HG03354 (cell line): Measurements from ENCODE around the gene KLK8.

Experiments
- ATAC-seq: cut with Tn5 transposase; IDR thresholded peaks from one replicate; pipeline ENCODE4 v1.9.1; 2021; ENCODE audit warnings: mild to moderate bottlenecking; ENCODE audit not compliant: unreplicated experiment, poor library complexity, severe bottlenecking

The KLK8 gene, protein sequence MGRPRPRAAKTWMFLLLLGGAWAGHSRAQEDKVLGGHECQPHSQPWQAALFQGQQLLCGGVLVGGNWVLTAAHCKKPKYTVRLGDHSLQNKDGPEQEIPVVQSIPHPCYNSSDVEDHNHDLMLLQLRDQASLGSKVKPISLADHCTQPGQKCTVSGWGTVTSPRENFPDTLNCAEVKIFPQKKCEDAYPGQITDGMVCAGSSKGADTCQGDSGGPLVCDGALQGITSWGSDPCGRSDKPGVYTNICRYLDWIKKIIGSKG

DNA sequence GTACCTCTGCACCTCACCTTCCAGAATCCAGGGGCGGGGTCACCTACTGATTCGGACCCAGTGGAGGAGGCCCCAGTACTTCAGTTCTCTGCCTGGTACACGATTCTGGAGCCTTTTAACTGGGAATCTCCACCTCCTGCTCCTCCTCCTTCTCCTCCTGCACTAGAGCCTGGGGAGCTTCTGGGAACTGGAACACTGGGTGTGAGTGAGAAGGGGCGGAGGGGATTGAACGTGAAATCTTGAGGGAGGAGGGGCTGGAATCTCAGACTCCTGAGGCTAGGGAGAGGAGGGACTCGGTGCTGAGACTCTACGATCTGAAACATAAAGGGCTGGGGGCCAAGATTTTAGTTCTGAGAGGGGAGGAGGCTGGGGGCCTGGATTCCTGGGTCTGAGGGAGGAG is at the start of gene KLK8:
TSS of gene KLK8 (minus strand) at position 90 of the 400 bp plus-strand sequence. CDS start 437 bp downstream, outside the sequence.
- ATAC-seq: no peak

DNA sequence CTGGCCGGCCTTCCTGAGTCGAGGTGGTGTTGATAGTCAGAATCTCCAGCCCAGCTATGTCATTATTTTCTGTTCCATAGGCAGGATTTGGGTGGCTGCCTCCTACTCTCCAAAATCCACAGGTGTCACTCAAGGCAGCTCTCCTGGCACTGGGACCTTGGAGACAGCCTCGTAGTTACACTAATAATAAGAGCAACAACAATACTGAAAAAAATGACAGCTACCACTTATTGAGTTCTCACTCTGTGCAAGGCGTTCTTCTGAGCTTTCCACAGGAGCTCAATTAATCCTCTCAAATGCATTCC is 45.6 kb upstream of the KLK8 start:
- no peak for ATAC-seq

DNA sequence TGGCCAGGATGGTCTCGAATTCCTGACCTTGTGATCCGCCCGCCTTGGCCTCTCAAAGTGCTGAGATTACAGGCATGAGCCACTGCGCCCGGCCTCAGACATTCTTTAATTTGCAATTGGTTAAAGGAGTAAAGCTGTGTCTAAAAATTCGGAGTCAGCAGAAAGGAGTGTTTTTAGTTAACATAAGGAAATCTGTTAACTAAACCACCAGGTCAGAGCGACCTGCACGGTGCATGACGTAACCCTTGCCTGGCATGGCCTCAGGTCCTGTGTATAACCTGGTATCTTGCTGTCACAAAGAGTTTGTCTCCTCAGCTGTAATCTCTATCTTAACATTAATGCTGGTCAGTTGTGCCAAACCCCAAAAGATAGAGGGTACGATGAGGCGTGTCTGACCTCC is 42.9 kb upstream of the KLK8 start:
- no peak for ATAC-seq

DNA sequence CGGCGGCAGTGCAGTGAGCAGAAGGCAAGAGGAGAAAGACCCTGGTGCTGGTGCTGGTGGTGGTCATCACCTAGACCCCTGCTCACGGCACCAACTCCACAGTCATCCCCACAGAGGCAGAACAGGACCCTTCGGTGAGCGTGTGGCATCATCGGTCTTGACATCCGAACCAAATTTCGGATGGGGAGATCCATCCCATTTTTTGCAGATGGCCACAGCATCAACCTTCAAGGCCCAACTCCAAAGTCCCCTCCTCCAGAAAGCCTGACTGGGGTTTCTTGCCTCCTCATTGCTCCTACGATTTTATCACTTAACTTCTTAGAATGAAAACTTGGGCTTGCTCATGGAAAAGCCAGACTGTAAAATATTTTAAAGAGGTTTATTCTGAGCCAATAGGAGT is 42.1 kb upstream of the KLK8 start:
- ATAC-seq: no peak

DNA sequence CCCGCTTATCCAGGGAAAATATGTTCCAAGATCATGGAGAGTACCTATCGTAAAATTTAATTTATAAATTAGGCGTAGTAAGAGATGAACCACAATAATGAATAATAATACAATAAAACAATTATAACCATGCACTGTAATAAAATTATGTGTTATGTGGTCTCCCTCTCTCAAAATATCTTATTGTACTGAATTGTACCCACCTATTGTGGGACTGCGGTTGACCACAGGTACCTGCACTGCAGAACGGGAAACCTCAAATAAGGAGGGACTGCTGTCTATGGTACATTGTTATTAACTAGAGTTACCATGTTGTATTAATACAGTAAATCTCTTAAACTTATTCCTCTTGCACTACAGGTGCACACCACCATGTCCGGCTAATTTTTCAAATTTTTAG is 38.7 kb upstream of the KLK8 start:
- no peak for ATAC-seq

DNA sequence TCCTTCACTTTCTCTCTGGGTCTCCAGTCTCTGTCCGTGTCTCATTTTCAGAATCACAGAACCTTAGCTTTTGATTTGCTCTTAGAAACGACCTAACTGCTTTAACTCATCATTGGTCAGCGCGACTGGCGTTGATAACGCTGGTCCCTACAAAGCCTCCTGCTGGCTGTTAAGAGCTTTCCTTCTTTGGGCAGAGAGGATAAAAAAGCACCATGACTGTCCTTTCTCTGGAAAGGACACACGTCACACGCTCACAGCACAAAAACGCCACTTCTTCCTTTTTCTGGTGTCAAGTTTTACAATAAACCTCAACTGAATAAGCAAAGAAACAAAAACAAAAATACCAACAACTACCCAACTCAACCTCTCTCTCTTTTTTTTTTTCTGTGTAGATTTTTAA is 35.1 kb upstream of the KLK8 start:
- no peak for ATAC-seq

DNA sequence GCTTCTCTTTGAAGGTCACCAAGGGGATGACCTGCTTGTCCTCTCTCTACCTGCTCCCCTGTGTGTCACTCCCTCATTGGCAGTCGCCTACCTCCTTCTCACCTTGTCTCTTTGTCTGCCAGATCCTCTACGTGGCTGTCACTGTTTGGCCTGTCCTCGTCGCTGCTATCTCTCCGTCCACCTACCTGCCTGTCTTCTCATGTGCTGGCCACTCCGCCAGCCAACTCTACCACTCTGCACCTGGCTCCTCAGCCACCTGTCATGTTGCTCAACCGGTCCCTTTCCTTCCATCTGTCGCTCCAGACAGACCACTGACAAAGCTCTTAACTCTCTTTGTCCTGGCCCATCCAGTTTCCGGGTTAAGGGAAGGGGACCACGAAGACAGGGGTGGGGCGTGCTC is 33.3 kb upstream of the KLK8 start, which contains the start of gene KLK12:
TSS of gene KLK12 (minus strand) at position 299 of the 400 bp plus-strand sequence. CDS start 381 bp downstream, outside the sequence.
- no peak for ATAC-seq

DNA sequence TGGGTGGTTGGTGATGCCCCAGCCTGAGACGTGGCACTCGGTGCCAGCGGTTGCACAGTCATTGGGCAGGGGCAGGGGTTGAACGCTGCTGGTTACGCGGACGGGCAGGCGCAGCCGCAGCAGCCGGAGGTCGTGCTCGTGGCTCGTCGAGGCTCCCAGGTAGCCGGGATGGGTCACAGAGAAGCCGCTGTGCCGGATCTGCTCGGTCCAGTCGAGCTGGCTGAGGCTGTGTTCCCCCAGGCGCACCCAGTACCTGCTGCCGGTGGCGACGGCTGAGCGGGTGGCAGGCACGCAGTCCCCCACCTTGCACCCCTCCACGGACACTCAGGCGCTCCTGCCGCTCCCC is 30.4 kb upstream of the KLK8 start:
- no peak for ATAC-seq

DNA sequence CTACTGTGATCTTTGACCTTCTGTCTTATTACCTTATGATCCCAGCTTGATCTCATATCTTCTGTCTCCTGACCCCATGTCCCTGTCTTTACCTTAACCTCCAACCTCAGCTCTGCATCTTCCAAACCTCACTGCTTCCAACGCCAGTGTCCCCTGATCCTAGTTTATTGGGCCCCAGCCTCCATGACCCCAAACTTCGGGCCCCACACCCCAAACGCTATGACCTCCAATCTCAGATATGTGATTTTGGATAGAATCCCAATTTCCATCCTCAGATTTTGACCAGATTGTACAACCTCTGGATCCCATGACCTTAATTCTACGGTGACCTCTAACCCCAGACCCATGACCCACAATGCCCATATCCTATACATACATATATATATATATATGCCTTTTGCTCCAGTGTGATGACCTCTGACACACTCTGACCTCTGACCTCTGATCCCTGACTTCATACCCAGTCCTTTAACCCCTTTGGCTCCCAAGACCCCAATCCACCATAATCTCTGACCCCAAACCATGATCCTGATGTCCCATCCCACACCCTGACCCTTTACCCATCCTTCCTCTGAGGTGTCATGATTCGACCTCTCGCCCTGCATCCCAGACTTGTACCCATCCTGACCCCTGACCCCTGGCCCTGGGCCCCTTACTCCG is 29.9 kb upstream of the KLK8 start:
- ATAC-seq: no peak

DNA sequence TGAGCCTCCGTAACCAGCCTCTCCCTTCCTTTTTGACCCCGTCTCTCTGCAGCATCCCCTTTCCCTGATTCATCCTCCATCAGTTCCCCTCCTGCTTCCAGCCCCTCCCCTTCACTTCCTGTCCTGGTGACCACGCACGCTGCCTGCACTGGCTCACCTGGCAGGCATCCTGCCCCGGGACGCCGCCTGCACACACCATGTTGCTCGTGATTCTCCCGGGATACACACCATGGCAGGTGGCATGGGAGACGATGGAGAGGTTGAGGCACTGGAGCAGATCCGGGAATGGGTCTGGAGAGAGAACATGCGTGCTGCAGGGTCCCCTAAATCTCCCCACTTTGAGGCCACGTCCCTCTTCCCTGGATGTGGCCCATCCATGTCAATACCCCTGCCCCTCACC is 29.2 kb upstream of the KLK8 start:
- no peak for ATAC-seq

DNA sequence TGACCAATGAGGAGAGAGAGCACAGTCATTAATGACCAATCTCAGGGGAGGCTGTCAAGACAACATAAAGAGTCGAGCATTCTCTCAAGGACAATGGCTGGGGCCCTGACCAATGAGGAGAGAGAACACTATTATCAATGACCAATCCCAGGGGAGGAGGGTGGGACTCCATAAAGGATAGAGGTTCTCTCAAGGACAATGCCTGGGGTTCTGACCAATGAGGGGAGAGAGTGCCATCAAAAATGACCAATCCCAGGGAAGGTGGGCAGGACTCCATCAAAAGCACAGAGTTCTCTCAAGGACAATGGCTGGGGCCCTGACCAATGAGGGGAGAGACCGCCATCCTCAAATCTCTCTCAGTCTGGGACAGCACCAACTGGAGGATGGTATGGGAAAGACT is 28.3 kb upstream of the KLK8 start:
- ATAC-seq: no peak

DNA sequence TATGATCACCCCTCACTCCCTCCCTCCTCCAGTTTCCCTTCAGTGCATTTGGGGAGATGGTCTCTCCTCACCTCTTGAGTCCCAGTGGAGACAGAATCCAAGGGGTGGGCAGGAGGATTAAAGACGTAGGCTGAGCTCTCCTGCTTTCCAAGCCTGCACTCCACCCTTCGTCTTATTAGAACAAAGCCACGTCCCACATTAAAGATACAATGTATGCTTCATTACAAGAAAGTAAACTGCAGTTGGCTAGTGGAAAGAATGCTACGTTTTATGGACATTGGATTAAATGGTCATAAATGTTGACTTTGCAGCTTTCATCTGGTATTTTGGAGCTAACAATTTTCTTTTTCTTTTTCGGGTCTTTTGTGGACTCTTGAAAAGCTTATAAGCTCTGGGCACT is 26.5 kb upstream of the KLK8 start:
- no peak for ATAC-seq

DNA sequence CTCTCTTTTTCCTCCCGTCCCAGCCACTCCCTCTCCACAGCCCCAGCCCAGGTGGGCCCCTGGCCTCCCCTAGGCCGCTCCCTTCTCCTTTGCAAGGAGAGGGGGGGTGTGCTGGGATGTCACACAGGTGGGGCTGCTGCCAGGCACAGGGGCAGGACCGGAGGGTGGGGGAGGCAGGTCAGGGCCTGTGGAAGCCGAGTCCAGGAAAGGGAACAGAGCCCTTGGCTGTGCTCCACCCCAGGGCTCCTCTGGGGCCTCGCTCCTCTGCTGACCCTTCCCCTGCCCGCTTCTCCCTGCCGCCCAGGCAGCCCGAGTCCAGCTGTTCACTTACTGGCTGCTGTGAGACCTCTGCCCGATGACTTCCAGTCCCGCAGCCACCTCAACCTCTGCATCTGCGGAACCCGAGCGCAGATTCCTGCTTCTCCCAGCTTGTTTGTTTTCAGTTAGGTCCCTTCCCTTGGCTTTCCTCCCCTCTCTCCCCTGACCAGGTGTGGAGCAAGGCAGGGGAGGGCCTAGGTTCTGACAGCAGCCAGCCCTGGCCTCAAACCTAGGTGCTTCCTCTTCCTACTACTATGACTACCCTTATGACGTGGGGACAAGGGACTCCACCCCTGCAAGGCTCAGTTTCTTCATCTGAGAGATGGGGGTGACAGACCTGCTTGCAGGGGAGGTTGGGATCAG is 25.9 kb upstream of the KLK8 start:
- no peak for ATAC-seq

DNA sequence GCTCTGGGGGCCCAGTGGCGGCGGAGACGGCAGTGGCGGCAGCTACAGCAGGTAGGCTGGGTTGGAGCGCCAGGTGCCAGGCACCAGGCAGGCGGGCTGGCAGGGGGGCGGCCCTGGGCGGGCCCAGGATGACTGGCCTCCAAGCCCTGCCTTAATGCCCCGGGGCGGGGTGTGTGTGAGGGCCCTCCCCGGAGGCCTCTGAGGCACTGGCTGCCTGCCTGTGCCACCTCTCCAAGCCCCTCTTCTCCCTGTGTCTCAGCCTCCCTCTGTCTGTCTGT is 25.1 kb upstream of the KLK8 start, which contains the start of gene KLK11:
TSS of gene KLK11 (minus strand) at position 63 of the 278 bp plus-strand sequence. CDS start 985 bp downstream, outside the sequence.
- ATAC-seq: no peak

DNA sequence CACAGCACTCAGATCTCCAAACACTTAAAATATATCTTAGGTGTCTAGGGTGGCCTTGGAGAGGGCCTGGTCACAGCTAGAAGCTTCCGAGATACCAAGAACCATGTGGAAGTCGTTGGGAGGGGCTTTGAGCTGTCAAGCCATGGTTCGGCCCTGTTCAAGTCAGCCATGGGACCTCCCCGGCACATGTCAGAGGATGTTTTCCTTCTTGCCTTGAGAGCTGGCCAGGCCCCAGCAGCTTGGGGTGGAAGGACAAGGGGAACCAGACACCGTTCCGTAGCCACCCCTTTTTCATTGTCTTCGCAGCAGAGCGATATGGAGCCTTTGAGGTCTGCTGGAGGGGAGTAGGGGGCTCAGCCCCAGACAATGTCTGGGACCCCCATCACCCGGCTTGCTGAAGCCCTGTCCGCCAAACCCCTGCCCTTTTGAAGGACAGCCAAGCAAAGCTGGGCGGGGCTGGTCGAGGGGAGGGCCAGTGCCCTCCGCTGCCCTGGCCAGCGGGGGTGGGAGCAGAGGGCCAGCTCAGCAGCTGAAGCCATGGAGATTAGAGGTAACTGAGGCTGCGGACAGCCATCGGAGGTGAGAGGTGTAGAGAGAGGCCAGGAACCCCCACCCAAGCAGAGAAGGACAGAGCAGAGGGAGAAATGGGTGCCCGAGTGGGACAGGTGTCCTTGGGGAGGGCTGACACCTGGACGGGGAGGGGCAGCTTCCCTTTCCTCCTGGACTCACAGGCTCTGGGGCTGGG is 24.6 kb upstream of the KLK8 start:
- no peak for ATAC-seq

DNA sequence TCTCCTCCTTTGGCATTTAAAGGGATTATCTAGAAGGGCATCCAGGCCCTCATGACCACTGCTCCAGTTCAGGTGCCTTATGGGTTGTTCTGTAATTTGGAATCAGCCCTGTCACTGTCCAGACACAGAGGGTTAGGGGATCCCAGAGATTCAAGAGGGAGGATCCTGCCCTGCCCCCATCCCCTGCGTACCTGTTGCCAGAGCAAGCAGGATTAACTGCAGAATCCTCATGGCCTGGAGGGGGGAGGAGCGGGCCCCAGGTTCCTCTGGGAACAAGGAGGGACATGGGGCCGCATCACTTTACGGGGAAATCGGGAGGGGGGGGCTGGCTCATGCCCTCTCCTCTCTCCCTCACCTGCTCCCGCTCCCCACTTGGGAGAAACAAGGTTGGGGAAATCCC is 24.0 kb upstream of the KLK8 start:
- no peak for ATAC-seq

DNA sequence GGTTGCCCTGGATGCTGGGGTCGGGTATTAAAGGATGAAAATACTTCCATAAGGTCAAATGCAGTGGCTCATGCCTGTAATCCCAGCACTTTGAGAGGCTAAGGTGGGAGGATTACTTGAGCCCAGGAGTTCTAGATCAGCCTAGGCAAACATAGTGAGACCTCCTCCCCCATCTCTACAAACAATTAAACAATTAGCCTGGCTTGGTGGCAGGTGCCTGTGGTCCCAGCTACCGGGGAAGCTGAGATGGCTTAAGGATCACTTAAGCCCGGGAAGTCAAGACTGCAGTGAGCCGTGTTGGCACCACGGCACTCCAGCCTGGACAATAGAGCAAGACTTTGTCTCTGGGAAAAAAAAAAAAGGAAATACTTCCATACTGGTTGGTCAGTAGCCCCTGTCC is 23.5 kb upstream of the KLK8 start:
- no peak for ATAC-seq

DNA sequence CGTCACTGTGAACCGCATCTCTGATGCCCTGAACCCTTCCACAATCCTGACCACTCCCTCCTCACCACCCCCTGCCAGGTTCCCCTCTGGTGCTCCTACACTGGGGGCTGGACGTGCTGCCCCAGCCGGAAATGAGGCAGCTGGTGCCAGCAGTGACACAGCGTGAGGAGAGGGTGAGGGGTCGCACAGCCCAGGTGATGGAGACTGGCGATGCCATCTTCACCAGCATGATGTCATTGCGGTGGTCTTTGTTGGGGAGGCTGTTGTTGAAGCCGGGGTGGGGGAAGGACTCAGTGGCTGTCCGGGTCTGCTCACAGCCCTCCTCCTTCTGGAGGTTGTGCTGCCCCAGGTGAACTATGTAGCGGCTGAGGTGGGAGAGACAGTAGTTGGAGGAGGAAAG is 22.5 kb upstream of the KLK8 start:
- ATAC-seq: no peak

DNA sequence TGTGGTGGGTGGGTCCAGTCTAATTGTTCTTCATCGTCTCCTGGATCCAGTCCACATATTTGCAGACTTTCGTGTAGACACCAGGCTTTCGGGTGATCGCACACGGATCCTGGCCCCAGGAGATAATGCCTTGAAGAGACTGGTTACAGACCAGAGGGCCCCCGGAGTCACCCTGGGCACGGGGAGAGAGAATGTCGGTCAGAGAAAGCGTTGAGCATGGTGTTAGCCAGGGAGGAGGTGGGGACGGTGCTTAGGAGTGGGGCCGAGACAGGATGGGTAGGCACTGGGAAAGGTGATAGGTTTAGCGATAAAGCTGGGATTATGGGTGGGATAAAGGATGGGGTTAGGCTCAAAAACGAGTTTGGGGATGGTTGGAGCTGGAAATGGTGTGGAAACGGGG is 21.1 kb upstream of the KLK8 start:
- no peak for ATAC-seq

DNA sequence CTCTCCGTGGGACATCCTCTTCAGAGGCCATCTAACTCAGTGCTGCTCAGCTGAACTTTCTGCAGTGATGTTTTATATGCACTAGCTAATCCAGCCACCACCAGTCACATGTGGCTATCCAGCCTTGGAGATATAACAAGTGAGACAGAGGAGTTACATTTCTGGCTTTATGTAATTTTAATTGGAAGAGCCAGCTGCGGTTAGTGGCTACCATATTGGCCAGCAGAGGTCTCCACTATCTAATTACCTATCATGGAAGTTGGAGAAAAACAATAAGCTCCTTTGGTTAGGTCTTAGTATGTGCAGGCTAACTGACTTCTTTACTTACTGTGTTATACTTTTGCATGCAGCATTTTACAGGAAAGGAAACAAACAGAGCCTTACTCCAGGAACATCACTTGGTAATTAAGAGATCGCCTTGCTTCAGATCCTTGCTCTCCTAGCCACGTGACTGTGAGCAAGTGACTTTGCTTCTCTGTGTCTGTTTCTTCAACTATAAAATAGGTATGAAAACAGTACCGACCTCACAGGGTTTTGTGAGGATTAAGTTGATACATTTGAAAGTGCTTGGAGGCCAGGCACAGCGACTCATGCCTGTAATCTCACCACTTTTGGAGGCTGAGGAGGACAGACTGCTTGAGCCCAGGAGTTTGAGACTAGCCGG is 19.7 kb upstream of the KLK8 start:
- no peak for ATAC-seq
